ENCODE measurements around the gene SUCO.
A peak's percentile ranks its signal among the peaks of the same experiment; 100 is the strongest.

Gene SUCO

DNA sequence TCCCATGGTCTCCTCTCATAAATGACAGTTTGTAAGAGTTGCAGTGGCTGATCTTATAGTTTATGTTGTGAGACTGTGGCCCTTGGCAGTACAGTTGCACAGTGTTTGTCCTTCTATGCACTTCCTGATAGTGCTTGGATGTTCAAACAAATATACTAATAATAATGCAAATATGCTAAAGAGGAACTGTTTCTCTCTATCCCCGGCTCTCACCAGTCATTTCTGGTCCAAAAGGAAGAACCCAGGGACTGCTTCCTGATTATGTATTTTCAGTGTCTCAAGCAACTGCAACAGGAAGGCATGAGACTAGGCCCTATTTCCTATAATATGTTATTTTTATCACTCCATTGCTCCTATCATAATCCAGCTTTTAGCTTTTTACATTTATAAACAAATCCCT is 17.0 kb upstream of the SUCO start:
- DNase-seq: no peak

DNA sequence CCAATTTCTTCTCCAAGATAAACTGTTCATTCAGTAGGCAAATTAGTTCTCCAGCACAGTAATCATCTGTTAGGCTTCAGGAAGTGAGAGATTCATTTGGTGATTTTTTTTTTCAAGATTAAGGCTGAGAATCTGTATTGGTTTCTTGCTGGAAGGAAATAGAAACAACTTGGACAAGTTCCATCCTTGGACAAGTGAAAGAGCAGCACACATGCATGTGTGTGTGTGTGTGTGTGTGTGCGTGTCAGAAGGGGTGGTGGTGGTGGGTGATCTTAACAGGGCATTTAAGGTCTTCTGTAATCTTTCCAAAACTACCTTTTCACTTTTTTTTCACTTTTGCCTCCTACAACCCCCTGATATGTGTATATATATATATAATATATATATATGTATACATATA is 15.9 kb upstream of the SUCO start:
- DNase-seq: no peak

DNA sequence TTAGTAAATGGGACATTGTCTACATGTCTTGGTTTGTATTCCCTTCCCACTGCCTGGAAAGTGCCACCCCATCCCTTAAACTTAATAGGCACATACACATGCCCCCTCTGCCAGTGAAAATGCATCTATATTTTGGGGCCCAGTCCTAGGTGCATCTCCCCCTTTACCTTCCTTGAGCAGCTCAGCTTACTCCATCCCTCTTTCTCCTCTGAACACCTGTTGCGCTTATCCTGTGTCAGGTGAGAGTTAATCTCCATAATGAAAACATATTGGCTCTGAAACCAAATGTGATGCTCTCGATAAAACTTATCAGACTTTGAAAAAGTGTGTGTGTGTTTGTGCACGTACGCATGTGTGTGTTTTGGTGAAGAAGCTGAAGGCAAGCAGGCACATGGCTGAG is 15.4 kb upstream of the SUCO start:
- DNase-seq: no peak

- DNase-seq: no peak
Measured at GRCh38 chr1:172529304-172529703, 3.6 kb upstream of the SUCO start.

DNA sequence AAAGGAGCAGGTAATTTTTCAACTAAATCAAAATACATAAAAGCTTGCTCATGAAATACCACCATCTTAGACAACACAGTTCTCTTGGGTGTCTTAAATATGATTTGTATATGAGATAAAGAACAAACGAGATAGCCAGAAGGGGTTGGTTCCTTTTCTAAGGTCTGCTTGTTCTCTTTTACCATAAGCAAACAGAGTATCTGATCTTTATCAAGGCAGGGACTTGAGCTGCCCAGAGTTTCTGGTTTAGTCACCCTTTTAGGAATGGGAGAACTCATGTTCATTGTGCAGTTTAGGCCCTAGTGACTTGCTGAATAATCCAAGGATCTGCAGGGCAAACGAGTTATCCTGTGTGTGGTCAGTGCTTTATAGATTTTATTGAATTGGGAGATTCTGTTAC is 3.0 kb upstream of the SUCO start:
- DNase-seq: no peak

GRCh38 chr1:172531412-172532182 is 1.4 kb upstream of the SUCO start:
- DNase-seq: peak in 1 of 6 experiments; percentile 39

DNA sequence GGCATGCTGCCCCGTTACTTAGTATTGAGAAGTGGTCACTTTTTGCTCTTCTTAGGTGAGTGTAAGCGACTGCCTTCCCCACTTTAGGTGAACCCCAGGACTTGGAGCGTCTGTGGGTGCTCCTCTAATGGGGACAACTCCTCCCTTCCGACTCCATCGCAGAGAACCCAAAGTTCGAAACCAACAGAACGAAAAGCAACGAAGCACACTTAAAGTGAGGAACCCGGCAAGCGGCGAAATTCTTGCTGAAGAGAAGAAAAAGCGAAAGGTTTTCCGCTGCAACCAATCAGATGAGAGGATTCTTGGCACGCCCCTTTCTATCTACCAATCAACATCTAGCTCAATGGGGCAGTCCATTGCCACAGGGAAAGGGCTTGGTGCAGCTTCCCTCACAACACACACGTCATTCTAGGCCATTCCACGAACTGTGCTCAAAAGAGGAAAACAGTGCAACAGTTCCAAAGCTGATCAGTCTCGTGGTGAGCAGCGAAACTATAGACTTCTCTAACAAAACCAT is 709 bp upstream of the SUCO start:
- peak; percentile 84 to 100 (median 94) for DNase-seq

DNA sequence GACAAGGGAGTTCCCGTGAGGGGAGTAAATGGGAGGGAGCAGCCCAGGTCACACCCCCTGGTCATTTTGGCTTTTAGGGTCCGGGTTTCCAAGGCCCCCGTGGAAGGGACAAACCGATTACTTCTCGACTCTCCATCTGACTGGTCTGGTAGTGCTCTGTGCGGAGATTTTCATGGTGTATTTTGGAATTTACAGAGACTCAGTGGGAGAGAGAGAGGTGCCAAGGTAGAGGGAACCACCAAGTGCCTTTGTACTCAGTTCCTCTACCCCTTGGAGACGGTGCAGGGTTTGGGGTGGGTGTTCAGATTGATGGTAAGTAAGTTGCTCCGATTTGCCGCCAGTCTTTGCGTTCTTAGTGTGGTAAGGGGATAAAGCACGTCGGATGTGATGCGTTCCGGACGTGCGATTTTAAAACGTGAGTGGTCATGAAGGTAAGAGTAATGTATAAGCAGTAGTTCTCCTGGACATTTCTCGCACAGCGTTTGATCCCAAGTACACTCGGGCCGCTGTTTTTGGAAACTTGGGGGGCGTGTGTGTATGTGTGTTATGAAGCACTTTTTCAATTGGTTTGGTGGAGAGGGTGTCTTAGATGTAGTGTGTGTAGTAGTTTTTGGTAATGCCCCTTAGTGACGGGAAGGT is 682 bp downstream of the SUCO start:
- peak in 5 of 6 experiments; percentile 20 to 79 (median 42) for DNase-seq

GRCh38 chr1:172536256-172536655 is 3.3 kb downstream of the SUCO start:
- no peak for DNase-seq

DNA sequence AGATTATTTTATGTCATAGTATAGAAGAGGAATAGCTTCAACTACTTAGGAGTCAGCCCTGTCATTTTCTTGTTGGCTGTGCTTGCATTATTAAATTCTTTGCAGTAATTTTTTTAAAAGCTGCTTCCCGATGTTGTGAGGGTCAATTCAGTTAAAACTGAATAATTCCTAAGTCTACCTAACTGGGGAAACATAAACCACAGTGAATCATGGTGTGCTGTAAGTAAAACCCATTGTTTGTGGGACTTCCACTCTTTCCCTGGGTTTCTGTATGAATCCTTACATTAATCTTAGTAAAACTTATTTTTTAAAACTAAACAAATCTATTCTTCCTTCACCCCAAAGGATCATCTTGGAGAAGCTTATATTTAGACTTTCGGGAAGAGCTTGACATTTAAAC is 4.4 kb downstream of the SUCO start:
- DNase-seq: no peak

- no peak for DNase-seq
Measured at GRCh38 chr1:172537827-172538391, 5.0 kb downstream of the SUCO start.

- DNase-seq: no peak
Measured at GRCh38 chr1:172540635-172541034, 7.7 kb downstream of the SUCO start.

DNA sequence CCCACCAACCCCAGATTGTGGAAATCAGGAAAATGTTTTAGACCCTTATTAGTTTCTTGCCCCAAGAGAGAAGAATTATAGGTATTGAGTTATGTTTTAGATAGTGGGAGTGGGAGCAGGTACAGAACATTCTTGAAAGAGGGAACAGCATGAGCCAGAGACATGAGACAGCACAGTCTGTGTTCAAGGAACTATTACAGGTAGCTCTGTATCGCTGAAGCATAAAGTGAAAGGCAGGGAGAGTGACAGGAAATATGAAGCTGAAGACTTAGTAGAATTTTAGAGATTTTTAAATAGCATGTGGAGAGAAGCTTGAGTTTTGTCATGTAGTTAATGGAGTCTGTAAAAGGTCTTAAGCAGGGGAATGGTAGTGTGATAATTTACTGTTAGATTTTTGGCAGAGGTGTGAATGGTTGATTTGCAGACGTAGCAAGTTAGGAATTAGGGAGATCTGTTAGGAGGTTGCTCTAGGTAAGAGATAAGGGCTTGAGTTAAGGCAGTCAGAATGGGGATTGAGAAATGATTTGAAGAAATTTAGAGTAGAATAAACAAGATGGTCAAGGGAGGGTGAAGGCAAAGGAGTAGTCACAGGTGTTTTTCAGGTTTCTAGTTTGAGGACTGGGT is 11.6 kb downstream of the SUCO start:
- DNase-seq: peak in 2 of 6 experiments; percentile 6 to 18

- DNase-seq: no peak
Measured at GRCh38 chr1:172545396-172546004, 12.6 kb downstream of the SUCO start.

DNA sequence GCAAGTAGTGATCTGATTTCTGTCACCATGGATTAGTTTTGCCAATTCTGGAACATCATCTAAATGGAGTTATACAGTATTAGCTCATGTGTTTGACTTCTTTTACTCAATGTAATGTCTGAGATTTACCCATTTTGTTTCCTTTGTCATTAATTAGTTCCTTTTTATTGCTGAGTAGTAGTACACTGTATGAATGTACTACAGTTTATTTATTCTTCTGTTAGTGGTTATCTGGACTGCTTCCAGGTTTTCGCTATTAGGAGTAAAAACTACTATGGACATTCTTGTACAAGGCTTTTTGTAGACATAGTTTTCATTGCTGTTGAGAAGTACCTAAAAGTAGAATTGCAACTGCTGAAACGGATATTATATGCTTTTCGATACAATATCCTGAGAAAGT is 14.1 kb downstream of the SUCO start:
- DNase-seq: no peak

GRCh38 chr1:172549621-172550280 is 16.8 kb downstream of the SUCO start:
- DNase-seq: no peak

DNA sequence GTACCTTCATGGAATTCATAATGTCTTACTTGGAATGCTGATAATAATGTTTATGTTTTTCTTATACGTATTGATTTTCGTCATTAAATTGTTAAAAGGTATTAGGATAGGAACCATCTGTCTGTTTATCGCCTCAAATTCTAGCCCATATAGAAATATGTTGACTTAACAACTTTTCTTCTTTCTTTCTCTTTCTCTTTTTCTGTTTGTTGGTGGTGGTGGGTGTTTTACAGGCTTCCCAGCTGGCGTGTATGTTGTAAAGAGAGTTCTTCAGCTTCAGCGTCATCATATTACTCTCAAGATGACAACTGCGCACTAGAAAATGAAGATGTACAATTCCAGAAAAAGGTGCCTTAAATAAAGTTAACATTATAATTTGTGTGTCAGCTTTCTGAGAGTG is 18.3 kb downstream of the SUCO start:
- no peak for DNase-seq

- DNase-seq: no peak
Measured at GRCh38 chr1:172554915-172555314, 22.0 kb downstream of the SUCO start.

- DNase-seq: no peak
Measured at GRCh38 chr1:172556461-172556860, 23.5 kb downstream of the SUCO start.

- DNase-seq: no peak
Measured at GRCh38 chr1:172557270-172557669, 24.3 kb downstream of the SUCO start.

- DNase-seq: no peak
Measured at GRCh38 chr1:172559572-172560210, 26.7 kb downstream of the SUCO start.

- no peak for DNase-seq
Measured at GRCh38 chr1:172561252-172561651, 28.3 kb downstream of the SUCO start.

Data from stimulated activated naive CD4-positive, alpha-beta T cell (primary cell).